Measurements from ENCODE around the gene DNAJC17. TPM values are rescaled to one million over a fixed set of nuclear protein-coding genes. Genes with fewer than 3 reads are reported as not detected.

Gene DNAJC17
- total and polyA plus RNA-seq, 12 donors = 9.9 to 62.1 (median 16.2) TPM

DNA sequence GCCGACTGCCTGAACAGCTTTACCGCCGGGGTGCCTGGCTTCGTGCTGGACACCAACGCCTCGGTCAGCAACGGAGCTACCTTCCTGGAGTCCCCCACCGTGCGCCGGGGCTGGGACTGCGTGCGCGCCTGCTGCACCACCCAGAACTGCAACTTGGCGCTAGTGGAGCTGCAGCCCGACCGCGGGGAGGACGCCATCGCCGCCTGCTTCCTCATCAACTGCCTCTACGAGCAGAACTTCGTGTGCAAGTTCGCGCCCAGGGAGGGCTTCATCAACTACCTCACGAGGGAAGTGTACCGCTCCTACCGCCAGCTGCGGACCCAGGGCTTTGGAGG lies 37.4 kb upstream of the DNAJC17 start:
- TF ChIP-seq, protein P1, sequence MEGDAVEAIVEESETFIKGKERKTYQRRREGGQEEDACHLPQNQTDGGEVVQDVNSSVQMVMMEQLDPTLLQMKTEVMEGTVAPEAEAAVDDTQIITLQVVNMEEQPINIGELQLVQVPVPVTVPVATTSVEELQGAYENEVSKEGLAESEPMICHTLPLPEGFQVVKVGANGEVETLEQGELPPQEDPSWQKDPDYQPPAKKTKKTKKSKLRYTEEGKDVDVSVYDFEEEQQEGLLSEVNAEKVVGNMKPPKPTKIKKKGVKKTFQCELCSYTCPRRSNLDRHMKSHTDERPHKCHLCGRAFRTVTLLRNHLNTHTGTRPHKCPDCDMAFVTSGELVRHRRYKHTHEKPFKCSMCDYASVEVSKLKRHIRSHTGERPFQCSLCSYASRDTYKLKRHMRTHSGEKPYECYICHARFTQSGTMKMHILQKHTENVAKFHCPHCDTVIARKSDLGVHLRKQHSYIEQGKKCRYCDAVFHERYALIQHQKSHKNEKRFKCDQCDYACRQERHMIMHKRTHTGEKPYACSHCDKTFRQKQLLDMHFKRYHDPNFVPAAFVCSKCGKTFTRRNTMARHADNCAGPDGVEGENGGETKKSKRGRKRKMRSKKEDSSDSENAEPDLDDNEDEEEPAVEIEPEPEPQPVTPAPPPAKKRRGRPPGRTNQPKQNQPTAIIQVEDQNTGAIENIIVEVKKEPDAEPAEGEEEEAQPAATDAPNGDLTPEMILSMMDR (IDR thresholded peaks at IDR 0.05) = no peak
- peaks cover 10 to 41% (median 13%) of the 10 kb centered on the region in 9 donors for H3K4me1 ChIP-seq
- H3K4me3 ChIP-seq = peak overlapping the region; percentile 25 to 65 (median 50)
- no peaks in the 10 kb centered on the region for H3K9me3 ChIP-seq
- no peaks in the 10 kb centered on the region for H3K36me3 ChIP-seq
- intact Hi-C loops (cut with DNase I) = no loop called here
- 3% methylated on average over 28 of the region's 28 CpGs for WGBS, 2 donors
- peak in 1 of 2 donors; percentile 27 for DNase-seq
- peaks cover 9 to 43% (median 35%) of the 10 kb centered on the region in 7 donors for H3K27me3 ChIP-seq
- ATAC-seq = peak in 4 of 8 donors; percentile 8 to 31 (median 16)
- no peak overlapping the region for H3K27ac ChIP-seq

DNA sequence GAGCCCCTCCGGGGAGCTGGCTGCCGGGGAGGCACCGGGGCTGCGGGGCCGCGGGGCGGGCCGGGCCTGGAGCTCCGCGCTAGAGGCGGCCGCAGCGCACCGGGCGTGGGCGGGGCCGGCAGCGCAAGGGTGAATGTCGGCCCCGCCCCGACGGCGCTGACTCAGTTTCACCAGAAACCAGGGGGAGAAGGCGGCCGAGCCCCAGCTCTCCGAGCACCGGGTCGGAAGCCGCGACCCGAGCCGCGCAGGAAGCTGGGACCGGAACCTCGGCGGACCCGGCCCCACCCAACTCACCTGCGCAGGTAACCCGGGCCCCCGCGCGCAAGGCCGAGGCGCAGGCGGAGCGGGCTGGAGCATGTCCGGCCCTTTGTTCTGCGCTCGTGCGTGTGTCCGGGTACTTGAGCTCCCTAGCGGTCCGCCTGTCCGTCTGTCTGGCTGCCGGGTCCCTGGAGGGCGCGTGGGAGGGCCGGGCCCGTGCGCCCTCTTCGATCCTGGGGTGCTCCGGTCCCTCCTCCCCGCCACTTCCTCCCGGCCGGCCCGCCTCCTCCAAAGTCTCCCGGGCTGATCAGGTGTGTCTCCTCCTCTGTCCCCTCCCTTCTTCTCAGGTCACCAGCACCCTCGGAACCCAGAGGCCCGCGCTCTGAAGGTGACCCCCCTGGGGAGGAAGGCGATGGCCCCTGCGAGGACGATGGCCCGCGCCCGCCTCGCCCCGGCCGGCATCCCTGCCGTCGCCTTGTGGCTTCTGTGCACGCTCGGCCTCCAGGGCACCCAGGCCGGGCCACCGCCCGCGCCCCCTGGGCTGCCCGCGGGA lies 36.8 kb upstream of the DNAJC17 start, which contains the start of gene SPINT1:
Gene SPINT1, plus strand, starts transcription at position 164 of the 811 bp plus-strand sequence. Its CDS starts 507 bp downstream, at position 671.
- WGBS, 2 donors = 0 to 1% methylated on average over 85 to 89 of the region's 89 CpGs
- Histone ChIP-seq H3K36me3 (no peaks in the 10 kb centered on the region), H3K4me3 (peak within 1 kb of the TSS; percentile 25 to 65 (median 50)), H3K27ac (no peak within 1 kb of the TSS), H3K4me1 (peaks cover 10 to 41% (median 13%) of the 10 kb centered on the region in 9 donors), H3K27me3 (peaks cover 9 to 43% (median 35%) of the 10 kb centered on the region in 7 donors), H3K9me3 (no peaks in the 10 kb centered on the region)
- ATAC-seq (peak in 6 of 8 donors; percentile 8 to 41 (median 18)), DNase-seq (peak in 1 of 2 donors; percentile 20)
- TF ChIP-seq, protein P1 (IDR thresholded peaks at IDR 0.05) = no peak
- intact Hi-C loops (cut with DNase I) = no loop called here

DNA sequence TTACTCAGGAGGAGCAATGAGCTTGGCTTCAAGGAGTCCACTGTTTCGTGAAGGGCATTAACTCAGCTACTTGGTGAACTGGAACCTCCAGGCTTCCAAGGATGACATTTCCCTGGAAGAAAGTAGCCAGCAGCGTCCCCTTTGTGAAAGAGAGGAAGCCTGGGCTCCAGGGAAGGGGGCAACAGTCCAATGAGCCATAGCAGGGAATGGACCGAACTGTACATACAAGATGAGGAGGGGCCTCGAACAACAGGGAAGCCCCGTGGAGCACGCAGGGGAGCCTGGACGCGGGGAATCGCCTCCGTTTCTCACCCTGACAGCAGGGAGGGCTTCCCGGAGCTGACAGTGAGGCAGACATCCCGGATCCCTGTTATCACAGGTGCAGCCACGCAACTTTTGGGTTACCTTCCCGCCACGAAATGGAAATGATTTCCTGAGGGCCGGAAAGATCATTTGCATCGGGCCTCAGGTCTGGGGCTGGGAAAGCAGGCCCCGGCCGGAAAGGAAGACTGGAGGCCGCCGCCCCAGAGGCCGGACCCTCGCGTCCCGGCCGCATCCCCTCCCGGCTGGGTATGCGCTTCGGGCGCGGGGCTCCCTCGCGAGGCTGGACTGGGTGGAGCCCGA lies 36.1 kb upstream of the DNAJC17 start:
- Histone ChIP-seq H3K4me1 (peaks cover 10 to 41% (median 13%) of the 10 kb centered on the region in 9 donors), H3K36me3 (no peaks in the 10 kb centered on the region), H3K27ac (no peak overlapping the region), H3K27me3 (peaks cover 9 to 43% (median 35%) of the 10 kb centered on the region in 7 donors), H3K4me3 (peak overlapping the region in 9 of 10 donors; percentile 35 to 65 (median 52)), H3K9me3 (no peaks in the 10 kb centered on the region)
- intact Hi-C loops (cut with DNase I) = no loop called here
- no peak for ATAC-seq
- WGBS, 2 donors = 19 to 26% methylated on average over 28 to 34 of the region's 34 CpGs
- no peak for DNase-seq
- TF ChIP-seq, protein P1 (IDR thresholded peaks at IDR 0.05) = no peak

DNA sequence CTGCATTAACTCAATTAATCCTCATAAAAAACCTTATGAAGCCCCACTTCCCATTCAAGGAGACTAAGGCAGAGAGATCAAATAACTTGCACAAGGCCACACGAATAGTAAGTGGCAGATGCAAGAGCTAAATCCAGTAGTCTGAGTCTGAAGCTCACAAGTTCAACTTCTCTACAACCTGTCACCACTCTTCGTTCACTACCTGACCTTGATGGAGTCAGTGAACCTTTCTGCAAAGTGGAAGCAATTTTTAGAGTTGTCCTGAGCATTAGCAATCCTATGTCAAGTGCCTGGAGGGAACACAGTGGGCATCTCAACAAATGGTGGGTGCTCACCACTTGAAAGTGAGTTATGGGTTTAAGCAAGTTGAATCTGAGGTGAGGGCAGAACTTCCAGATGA lies 34.5 kb upstream of the DNAJC17 start:
- no peak for DNase-seq
- intact Hi-C loops (cut with DNase I) = no loop called here
- no peak overlapping the region for H3K27ac ChIP-seq
- TF ChIP-seq, protein P1 (IDR thresholded peaks at IDR 0.05) = no peak
- whole genome bisulfite sequencing, 2 donors = 49 to 65% methylated on average over 2 of the region's 2 CpGs
- no peaks in the 10 kb centered on the region for H3K36me3 ChIP-seq
- H3K4me3 ChIP-seq = no peak overlapping the region
- H3K4me1 ChIP-seq = peaks cover 10 to 27% (median 13%) of the 10 kb centered on the region in 9 donors
- peak in 1 of 8 donors; percentile 19 for ATAC-seq
- no peaks in the 10 kb centered on the region for H3K9me3 ChIP-seq
- H3K27me3 ChIP-seq = peaks cover 9 to 39% (median 33%) of the 10 kb centered on the region in 7 donors
